SK-N-SH (cell line): Measurements from ENCODE around the gene INTS14. TPM values are rescaled to one million over a fixed set of nuclear protein-coding genes. Genes with fewer than 3 reads are reported as not detected.

Source experiments
- CTCF ChIA-PET: fragments of 300-600, 350-600 bp; formaldehyde crosslinking; extraction: SDS; loops from one replicate; lab custom pipeline; 2021; lab: Yijun Ruan, JAX
- POLR2A ChIA-PET: fragments of 350-600 bp; sonication (Branson Sonifier 250); formaldehyde crosslinking; extraction: SDS; loops from one replicate; lab custom pipeline; 2020; ENCODE audit warnings: antibody characterized with exemption, inconsistent platforms; lab: Yijun Ruan, JAX
- DNase-seq: peaks from one replicate; pipeline ENCODE4 v3.0.0; 2012
- H2AFZ ChIP-seq: fragments of 200-600 bp; sonication (generic); 2 replicates; pipeline ENCODE4 v1.8.1; 2016; ENCODE audit warnings: antibody characterized with exemption, mild to moderate bottlenecking, low read depth
- H3F3A ChIP-seq: fragments of 200-600 bp; sonication (generic); replicated peaks from 2 replicates; pipeline ENCODE3; 2016; ENCODE audit warnings: antibody characterized with exemption, mild to moderate bottlenecking; ENCODE audit not compliant: insufficient read depth
- H3K27ac ChIP-seq, 2 experiments: fragments of 200-500 bp in 1 of 2; fragments of 200-600 bp in 1 of 2; sonication (Bioruptor generic) in 1 of 2; sonication (generic), shearing (Covaris generic) in 1 of 2; 2 replicates each; pipeline versions ENCODE4 v1.5.1 to v1.6.1; 2014 to 2016; ENCODE audit warnings: low read depth in 2 of 2, inconsistent platforms in 1 of 2, low read length in 1 of 2, mild to moderate bottlenecking in 1 of 2, mixed read lengths in 1 of 2
- H3K27me3 ChIP-seq: fragments of 200-600 bp; sonication (generic), shearing (Covaris generic); 2 replicates; pipeline ENCODE4 v1.6.1; 2016; ENCODE audit warnings: mixed run types; ENCODE audit not compliant: insufficient read depth
- H3K36me3 ChIP-seq, 2 experiments: fragments of 200-500 bp in 1 of 2; fragments of 200-600 bp in 1 of 2; sonication (Bioruptor generic) in 1 of 2; sonication (generic) in 1 of 2; replicated peaks in 1 of 2; 2 replicates each; pipeline versions ENCODE3 to v1.5.1; 2014 to 2016; ENCODE audit warnings: low read length in 1 of 2, mild to moderate bottlenecking in 1 of 2; ENCODE audit not compliant: insufficient read depth in 2 of 2, control insufficient read depth in 1 of 2
- H3K4me1 ChIP-seq, 2 experiments: fragments of 200-500 bp in 1 of 2; fragments of 200-600 bp in 1 of 2; sonication (Bioruptor generic) in 1 of 2; sonication (generic), shearing (Covaris generic) in 1 of 2; 2 replicates each; pipeline versions ENCODE4 v1.5.1 to v1.6.1; 2014 to 2016; ENCODE audit warnings: low read depth in 1 of 2, low read length in 1 of 2, mixed run types in 1 of 2; ENCODE audit not compliant: insufficient read depth in 2 of 2, control insufficient read depth in 1 of 2
- H3K4me2 ChIP-seq: fragments of 200-600 bp; sonication (generic), shearing (Covaris generic); 2 replicates; pipeline ENCODE4 v1.6.1; 2017; ENCODE audit warnings: mixed run types
- H3K4me3 ChIP-seq, 2 experiments: fragments of 200-500 bp in 1 of 2; fragments of 200-600 bp in 1 of 2; sonication (Bioruptor generic) in 1 of 2; sonication (generic), shearing (Covaris generic) in 1 of 2; 2 replicates each; pipeline versions ENCODE4 v1.5.1 to v1.8.1; 2014 to 2016; ENCODE audit warnings: low read depth in 2 of 2, inconsistent platforms in 1 of 2, low read length in 1 of 2, mild to moderate bottlenecking in 1 of 2, mixed read lengths in 1 of 2, moderate library complexity in 1 of 2
- H3K79me2 ChIP-seq: fragments of 200-600 bp; sonication (generic); 2 replicates; pipeline ENCODE4 v1.8.1; 2017; ENCODE audit warnings: mild to moderate bottlenecking; ENCODE audit not compliant: insufficient read depth
- H3K9ac ChIP-seq: fragments of 200-600 bp; sonication (generic); 2 replicates; pipeline ENCODE4 v1.6.1; 2017; ENCODE audit warnings: mixed run types
- H3K9me2 ChIP-seq: fragments of 200-600 bp; sonication (generic); 2 replicates; pipeline ENCODE4 v1.6.1; 2017; ENCODE audit warnings: mixed run types
- H3K9me3 ChIP-seq: fragments of 200-600 bp; sonication (generic); 2 replicates; pipeline ENCODE4 v1.6.1; 2017; ENCODE audit warnings: mixed run types, mild to moderate bottlenecking, moderate library complexity
- H4K20me1 ChIP-seq: fragments of 200-600 bp; sonication (generic); 2 replicates; pipeline ENCODE4 v1.6.1; 2017; ENCODE audit warnings: mild to moderate bottlenecking, mixed run types; ENCODE audit not compliant: insufficient read depth
- EP300 ChIP-seq, 2 experiments: IDR thresholded peaks; 2 replicates each; pipeline versions ENCODE4 v1.4.0 to v1.6.1; 2012; ENCODE audit warnings: borderline replicate concordance in 1 of 2, low read depth in 1 of 2, low read length in 1 of 2
- FOSL2 ChIP-seq: IDR thresholded peaks from 2 replicates; pipeline ENCODE4 v1.4.0; 2012; ENCODE audit warnings: low read depth, mild to moderate bottlenecking, moderate library complexity, borderline replicate concordance
- IRF3 ChIP-seq: fragments of 150-350 bp; IDR thresholded peaks from 2 replicates; pipeline ENCODE4 v1.6.1; 2016; ENCODE audit warnings: mild to moderate bottlenecking, low read depth, low read length
- MAX ChIP-seq: IDR thresholded peaks from 2 replicates; pipeline ENCODE4 v1.4.0; 2012; ENCODE audit warnings: low read depth
- MEF2A ChIP-seq: IDR thresholded peaks from 2 replicates; pipeline ENCODE4 v1.4.0; 2012; ENCODE audit warnings: low read depth, borderline replicate concordance
- NRF1 ChIP-seq: IDR thresholded peaks from 2 replicates; pipeline ENCODE4 v1.6.1; 2012; ENCODE audit warnings: low read depth, mild to moderate bottlenecking, low read length
- POLR2AphosphoS5 ChIP-seq: IDR thresholded peaks from 2 replicates; pipeline ENCODE4 v1.6.1; 2012; ENCODE audit warnings: low read depth, low read length
- RAD21 ChIP-seq: IDR thresholded peaks from 2 replicates; pipeline ENCODE4 v1.6.1; 2012; ENCODE audit warnings: mild to moderate bottlenecking, low read length
- RCOR1 ChIP-seq: fragments of 150-350 bp; IDR thresholded peaks from 2 replicates; pipeline ENCODE4 v1.6.1; 2017; ENCODE audit warnings: antibody characterized with exemption, low read length
- REST ChIP-seq: IDR thresholded peaks from 2 replicates; pipeline ENCODE4 v1.6.1; 2012; ENCODE audit warnings: mild to moderate bottlenecking, low read depth, low read length, moderate library complexity
- RXRA ChIP-seq: IDR thresholded peaks from 2 replicates; pipeline ENCODE4 v1.4.0; 2012; ENCODE audit warnings: low read depth, mild to moderate bottlenecking, borderline replicate concordance
- SIN3A ChIP-seq: IDR thresholded peaks from 2 replicates; pipeline ENCODE4 v1.6.1; 2012; ENCODE audit warnings: low read depth, mild to moderate bottlenecking, low read length, moderate library complexity, borderline replicate concordance
- SMC3 ChIP-seq: IDR thresholded peaks from 2 replicates; pipeline ENCODE4 v1.6.1; 2012; ENCODE audit warnings: low read depth, low read length, improper control_type of control experiment
- TAF1 ChIP-seq: IDR thresholded peaks from 2 replicates; pipeline ENCODE4 v1.6.1; 2012; ENCODE audit warnings: low read depth, mild to moderate bottlenecking, low read length, moderate library complexity, borderline replicate concordance
- TEAD4 ChIP-seq: IDR thresholded peaks from 2 replicates; pipeline ENCODE4 v1.4.0; 2012; ENCODE audit warnings: mild to moderate bottlenecking, borderline replicate concordance; ENCODE audit not compliant: insufficient read depth
- USF2 ChIP-seq: fragments of 150-350 bp; IDR thresholded peaks from 2 replicates; pipeline ENCODE4 v1.6.1; 2017; ENCODE audit warnings: antibody characterized with exemption, low read length, low read depth, borderline replicate concordance
- YY1 ChIP-seq: IDR thresholded peaks from 2 replicates; pipeline ENCODE4 v1.4.0; 2012; ENCODE audit warnings: low read depth, mild to moderate bottlenecking
- WGBS: methylation state at CpG from one replicate; pipeline ENCODE4 v1.1.6; 2017; ENCODE audit warnings: low lambda C conversion rate; 5-methylcytosine and 5-hydroxymethylcytosine counted together
- polyA plus RNA-seq, 3 experiments: library from polyadenylated mRNA; depleted of rRNA; stranded (reverse); fragments of >200 nt; gene quantifications; 2 replicates each; pipeline ENCODE4 v1.2.3, GENCODE V29; 2012

INTS14 gene
- polyA plus RNA-seq, 1 of the 3 experiments (the other 2 are of a cell fraction) = 44.9 TPM

GRCh38 chr15:65644282-65644681, 33.4 kb upstream of the INTS14 start:
- POLR2A ChIA-PET = no interaction called here
- 100% methylated on average over 2 of the region's 4 CpGs for WGBS
- Histone ChIP-seq H3K27ac (no peak overlapping the region), H3F3A (no peaks in the 10 kb centered on the region), H3K9me2 (no peaks in the 10 kb centered on the region), H3K36me3 (no peaks in the 10 kb centered on the region), H3K27me3 (no peaks in the 10 kb centered on the region), H3K4me3 (no peak overlapping the region), H2AFZ (no peak overlapping the region), H3K4me2 (no peak overlapping the region), H3K4me1 (peaks cover 0 to 3% of the 10 kb centered on the region in 2 experiments; a peak in 1 of 4 replicates), H3K9me3 (no peaks in the 10 kb centered on the region), H3K9ac (no peak overlapping the region), H4K20me1 (no peaks in the 10 kb centered on the region), H3K79me2 (no peaks in the 10 kb centered on the region)
- no peak for DNase-seq
- TF ChIP-seq NRF1 (no peak), TEAD4 (no peak), RCOR1 (no peak), MEF2A (no peak), RAD21 (no peak), IRF3 (no peak), TAF1 (no peak), REST (no peak), RXRA (no peak), SIN3A (no peak), POLR2AphosphoS5 (no peak), SMC3 (no peak), YY1 (no peak), MAX (no peak), USF2 (no peak), FOSL2 (no peak), EP300 (IDR thresholded peaks at IDR 0.05; ENCODE audit: borderline replicate concordance in 1 of 2, low read depth in 1 of 2, low read length in 1 of 2) (no peak)
- CTCF ChIA-PET = interaction anchor here (1.6 to 8.7 kb wide), 4 partner anchors 9 to 185 kb away, joined by 4 to 85 read pairs (median 6); no protein-coding TSS in a partner anchor
